ENCODE data around the gene FOXA1. TPM values are rescaled to one million over a fixed set of nuclear protein-coding genes. Genes with fewer than 3 reads are reported as not detected.
A peak's percentile ranks its signal among the peaks of the same experiment; 100 is the strongest.

The FOXA1 gene
- 0.44 TPM in 1 of 2 replicates, not detected in the other for total RNA-seq (2012; rRNA removed)

DNA sequence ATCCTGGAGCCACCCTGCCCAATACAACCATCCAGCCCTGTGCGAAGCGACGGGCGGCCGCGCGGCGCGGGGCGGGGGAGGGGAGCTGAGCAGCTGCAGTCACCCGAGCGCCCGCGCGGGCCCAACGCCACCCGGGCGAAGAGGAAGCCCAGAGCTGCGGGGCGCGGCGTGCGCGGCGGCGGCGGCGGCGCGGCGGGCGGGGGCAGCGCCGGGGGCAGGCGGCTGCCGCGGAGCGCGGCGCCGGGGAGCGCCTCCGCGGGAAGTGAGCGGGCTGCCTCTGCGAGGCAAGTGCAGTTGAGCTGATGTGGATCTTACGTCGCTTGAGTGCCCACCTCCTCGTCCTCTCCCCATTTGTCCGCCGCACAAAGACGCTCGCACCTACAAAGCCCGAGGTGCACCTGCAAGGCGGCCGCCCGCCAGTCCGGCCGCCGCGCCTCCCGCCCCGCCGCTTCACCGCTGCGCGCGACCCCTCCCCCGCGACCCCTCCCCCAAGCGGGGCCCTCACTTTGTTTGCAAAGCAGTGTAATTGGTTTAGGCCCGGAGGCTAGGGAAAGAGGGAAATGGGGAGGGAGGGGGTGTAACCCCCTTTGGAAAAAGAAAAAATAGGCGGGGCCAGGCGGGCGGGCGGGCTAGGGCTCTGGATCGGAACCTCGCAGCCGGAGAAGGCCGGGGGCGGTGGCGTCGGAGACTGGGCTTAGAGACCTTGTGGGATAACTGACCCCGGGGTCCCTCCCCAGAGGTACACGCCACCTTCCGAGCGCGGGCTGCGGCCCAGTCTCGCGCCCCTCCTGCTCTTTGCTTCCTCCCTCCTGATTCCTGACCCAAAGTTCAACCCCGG is at the start of gene FOXA1, which contains the start of gene TTC6:
FOXA1 (minus strand) TSS at position 279 of the 838 bp plus-strand sequence; CDS start at position 2, 277 bp downstream.
TTC6 (plus strand) TSS at position 659 of the 838 bp plus-strand sequence. CDS start 26,436 bp downstream, outside the sequence.
- Histone ChIP-seq H3K4me3 (ENCODE audit: low read length) (peak within 1 kb of the TSS; percentile 71), H3K9ac (ENCODE audit: low read depth, low read length) (peak within 1 kb of the TSS; percentile 11), H3K9me3 (replicated peaks; ENCODE audit: low read length) (peaks cover 2% of the 10 kb centered on the region), H3K4me2 (ENCODE audit: low read length) (peak within 1 kb of the TSS; percentile 97), H3K27me3 (ENCODE audit: control insufficient read depth, insufficient read depth, low read length) (peaks cover 87% of the 10 kb centered on the region), H3K4me1 (ENCODE audit: control insufficient read depth, insufficient read depth, low read length) (peaks cover 13% of the 10 kb centered on the region), H3K36me3 (ENCODE audit: insufficient read depth, low read length) (no peaks in the 10 kb centered on the region)

DNA sequence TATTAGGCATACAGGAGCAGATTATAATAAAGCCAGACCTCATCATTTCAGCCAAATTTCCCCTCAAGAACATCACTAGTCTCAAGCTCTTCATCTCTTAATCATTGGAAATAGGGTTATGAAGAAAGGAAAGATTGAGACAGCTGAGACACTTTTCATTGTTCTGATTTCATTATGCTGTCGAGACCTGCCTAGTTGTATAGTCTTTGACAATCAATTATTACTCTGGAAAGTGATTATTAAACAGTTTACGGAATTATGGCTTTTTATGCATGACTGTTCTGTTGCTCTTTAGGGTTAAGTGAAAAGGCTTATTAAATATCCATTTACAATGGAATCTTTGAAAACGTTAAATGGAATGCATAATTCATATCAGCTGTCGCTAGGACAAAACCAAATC is 48.7 kb upstream of the FOXA1 start:
- Histone ChIP-seq H3K27me3 (ENCODE audit: control insufficient read depth, insufficient read depth, low read length) (no peaks in the 10 kb centered on the region), H3K4me1 (ENCODE audit: control insufficient read depth, insufficient read depth, low read length) (no peaks in the 10 kb centered on the region), H3K9ac (ENCODE audit: low read depth, low read length) (no peak overlapping the region), H3K4me3 (ENCODE audit: low read length) (no peak overlapping the region), H3K9me3 (replicated peaks; ENCODE audit: low read length) (no peaks in the 10 kb centered on the region), H3K36me3 (ENCODE audit: insufficient read depth, low read length) (no peaks in the 10 kb centered on the region), H3K4me2 (ENCODE audit: low read length) (no peak overlapping the region)

DNA sequence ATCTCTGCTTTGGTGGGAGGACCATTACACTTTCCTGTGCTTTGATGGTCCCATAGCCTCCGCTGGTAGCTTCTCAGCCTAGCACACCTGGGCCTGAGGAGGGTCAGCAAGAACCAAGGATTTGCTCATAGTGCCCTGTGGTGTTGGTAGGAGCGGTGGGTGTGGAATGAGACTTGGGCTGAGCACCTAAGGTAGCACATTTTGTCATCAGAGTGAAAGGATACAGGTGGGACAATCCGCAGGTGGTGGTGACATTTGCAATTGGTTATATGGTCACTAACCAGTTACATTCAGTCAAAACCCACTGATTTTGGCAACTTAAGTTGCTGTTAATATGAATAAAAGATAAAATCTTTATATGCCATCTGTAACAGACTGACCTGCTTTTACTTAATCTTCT is 47.1 kb upstream of the FOXA1 start:
- Histone ChIP-seq H3K27me3 (ENCODE audit: control insufficient read depth, insufficient read depth, low read length) (no peaks in the 10 kb centered on the region), H3K36me3 (ENCODE audit: insufficient read depth, low read length) (no peaks in the 10 kb centered on the region), H3K9me3 (replicated peaks; ENCODE audit: low read length) (no peaks in the 10 kb centered on the region), H3K4me3 (ENCODE audit: low read length) (no peak overlapping the region), H3K4me2 (ENCODE audit: low read length) (no peak overlapping the region), H3K9ac (ENCODE audit: low read depth, low read length) (no peak overlapping the region), H3K4me1 (ENCODE audit: control insufficient read depth, insufficient read depth, low read length) (no peaks in the 10 kb centered on the region)

DNA sequence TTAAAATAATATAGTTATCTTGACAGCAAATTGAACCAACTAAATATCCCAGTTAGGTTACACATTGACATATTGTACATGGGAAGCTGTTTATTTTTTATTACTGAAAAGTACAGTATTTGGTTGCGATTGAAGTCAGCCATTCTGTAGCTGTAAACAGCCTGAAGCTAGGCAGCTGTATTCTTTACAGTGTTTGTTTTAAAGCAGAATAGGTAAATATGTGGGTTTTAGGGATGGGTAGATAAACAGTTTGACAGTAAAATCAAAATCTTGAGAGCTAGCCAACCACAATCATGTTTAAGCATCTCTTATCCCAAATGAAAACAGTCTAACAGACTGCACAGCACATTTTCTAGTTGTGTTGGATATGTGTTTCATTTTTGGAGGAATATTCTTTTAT is 46.1 kb upstream of the FOXA1 start:
- Histone ChIP-seq H3K36me3 (ENCODE audit: insufficient read depth, low read length) (no peaks in the 10 kb centered on the region), H3K27me3 (ENCODE audit: control insufficient read depth, insufficient read depth, low read length) (no peaks in the 10 kb centered on the region)

DNA sequence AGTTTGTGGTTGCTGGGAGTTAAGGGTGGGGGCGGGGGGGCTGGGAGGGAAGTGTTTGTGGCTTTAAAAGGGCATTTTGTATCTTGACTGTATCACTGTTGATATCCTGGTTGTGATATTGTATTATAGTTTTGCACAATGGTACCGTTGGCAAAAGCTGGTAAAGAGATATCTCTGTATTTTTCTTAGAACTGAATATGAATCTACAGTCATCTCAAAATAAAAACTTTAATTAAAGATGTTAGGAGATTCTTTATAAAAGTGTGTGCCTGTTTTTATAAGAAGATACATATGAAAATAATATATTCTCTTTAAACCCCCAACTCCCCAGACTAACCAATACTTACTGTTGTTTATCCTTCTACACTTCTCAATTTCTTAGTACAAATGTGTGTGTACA is 43.5 kb upstream of the FOXA1 start:
- no peaks in the 10 kb centered on the region for H3K9me3 ChIP-seq (replicated peaks; ENCODE audit: low read length)
- no peaks in the 10 kb centered on the region for H3K4me1 ChIP-seq (ENCODE audit: control insufficient read depth, insufficient read depth, low read length)
- H3K4me2 ChIP-seq (ENCODE audit: low read length) = no peak overlapping the region
- H3K4me3 ChIP-seq (ENCODE audit: low read length) = no peak overlapping the region
- H3K36me3 ChIP-seq (ENCODE audit: insufficient read depth, low read length) = no peaks in the 10 kb centered on the region
- no peak overlapping the region for H3K9ac ChIP-seq (ENCODE audit: low read depth, low read length)
- H3K27me3 ChIP-seq (ENCODE audit: control insufficient read depth, insufficient read depth, low read length) = peaks cover 3% of the 10 kb centered on the region

More for the DNA sequence above, 46.1 kb upstream of the FOXA1 start:
- Histone ChIP-seq H3K9me3 (replicated peaks; ENCODE audit: low read length) (no peaks in the 10 kb centered on the region), H3K4me3 (ENCODE audit: low read length) (no peak overlapping the region), H3K4me1 (ENCODE audit: control insufficient read depth, insufficient read depth, low read length) (no peaks in the 10 kb centered on the region), H3K9ac (ENCODE audit: low read depth, low read length) (no peak overlapping the region), H3K4me2 (ENCODE audit: low read length) (no peak overlapping the region)

DNA sequence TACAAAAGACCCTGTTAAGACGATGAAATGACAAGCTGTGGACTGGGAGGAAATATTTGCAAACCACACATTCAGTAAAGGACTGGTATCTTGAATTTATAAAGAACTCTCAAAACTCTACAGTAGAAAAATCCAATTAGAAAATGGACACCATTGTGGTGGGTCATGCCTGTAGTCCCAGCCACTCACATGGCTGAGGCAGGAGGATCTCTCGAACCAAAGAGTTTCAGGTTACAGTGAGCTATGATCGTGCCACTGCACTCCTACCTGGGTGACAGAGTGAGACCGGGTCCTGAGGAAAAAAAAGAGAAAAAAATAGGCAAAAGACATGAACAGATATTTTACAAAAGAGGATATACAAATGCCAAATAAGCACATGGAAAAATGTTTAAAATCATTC is 42.3 kb upstream of the FOXA1 start:
- H3K27me3 ChIP-seq (ENCODE audit: control insufficient read depth, insufficient read depth, low read length) = peaks cover 4% of the 10 kb centered on the region
- H3K4me2 ChIP-seq (ENCODE audit: low read length) = no peak overlapping the region
- H3K4me1 ChIP-seq (ENCODE audit: control insufficient read depth, insufficient read depth, low read length) = no peaks in the 10 kb centered on the region
- H3K36me3 ChIP-seq (ENCODE audit: insufficient read depth, low read length) = no peaks in the 10 kb centered on the region
- H3K4me3 ChIP-seq (ENCODE audit: low read length) = no peak overlapping the region
- no peak overlapping the region for H3K9ac ChIP-seq (ENCODE audit: low read depth, low read length)
- no peaks in the 10 kb centered on the region for H3K9me3 ChIP-seq (replicated peaks; ENCODE audit: low read length)

DNA sequence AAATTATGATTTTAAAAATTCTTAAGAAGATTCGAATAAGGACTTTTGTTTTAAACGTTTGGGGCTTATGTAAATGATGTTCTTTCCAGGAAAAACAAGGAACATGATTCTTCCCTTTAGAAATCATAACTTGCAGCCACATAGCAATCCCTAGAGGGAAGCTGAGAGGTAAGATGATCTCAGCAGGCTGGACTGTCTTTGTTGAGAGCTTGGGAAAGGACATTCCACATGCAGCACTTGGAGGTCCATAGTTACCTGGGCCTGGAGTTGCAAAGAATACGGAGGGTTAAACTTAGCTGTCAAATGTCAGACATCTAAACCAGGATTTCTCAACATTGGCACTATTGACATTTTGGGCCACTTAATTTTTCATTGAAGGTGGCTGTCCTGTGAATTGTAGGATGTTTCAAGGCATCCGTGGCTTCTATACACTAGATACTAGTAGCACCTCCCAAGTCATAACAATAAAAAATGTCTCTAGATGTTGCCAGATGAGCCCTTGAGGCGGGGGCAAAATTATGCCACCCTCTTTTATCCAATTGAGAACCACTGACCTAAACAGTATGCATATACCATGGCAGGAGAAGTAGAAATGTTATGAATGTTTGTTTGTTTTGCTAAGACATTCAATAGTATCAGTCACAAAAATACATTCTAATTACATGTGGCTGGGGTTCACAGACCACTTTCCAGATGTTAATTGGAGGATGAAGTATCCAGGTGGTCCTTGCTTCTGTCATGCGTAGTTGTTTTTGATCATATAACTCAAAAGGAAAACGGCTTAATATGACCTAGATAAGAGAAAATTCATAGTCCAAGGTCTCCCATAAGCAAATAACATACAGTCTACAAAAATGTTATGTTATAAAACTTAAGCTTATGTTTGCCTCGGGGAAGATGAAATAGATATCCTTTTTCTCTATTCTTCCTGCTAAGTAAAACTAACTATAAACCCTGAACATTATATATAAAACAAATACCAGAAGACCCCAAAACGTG is 30.8 kb upstream of the FOXA1 start:
- no peak overlapping the region for H3K4me3 ChIP-seq (ENCODE audit: low read length)

DNA sequence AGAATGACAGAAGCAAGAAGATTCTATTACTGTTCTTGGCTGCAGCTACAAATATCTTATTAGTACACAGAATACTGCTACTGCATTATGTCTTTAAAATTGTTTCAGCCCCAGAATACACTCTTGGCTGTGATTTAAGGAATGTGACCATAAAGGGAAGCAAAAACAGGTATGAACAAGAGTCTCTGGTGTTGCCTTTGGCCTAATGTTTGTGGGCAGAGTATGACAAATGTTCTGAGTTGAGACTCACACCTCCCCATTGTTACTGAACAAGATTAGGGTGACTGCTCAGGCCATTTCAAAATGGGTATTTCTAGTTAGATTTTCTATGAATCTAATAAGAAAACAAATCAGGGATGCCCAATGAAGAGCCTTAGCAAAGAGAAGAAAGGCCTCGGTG is 28.9 kb upstream of the FOXA1 start:
- no peaks in the 10 kb centered on the region for H3K36me3 ChIP-seq (ENCODE audit: insufficient read depth, low read length)
- H3K4me1 ChIP-seq (ENCODE audit: control insufficient read depth, insufficient read depth, low read length) = peaks cover 20% of the 10 kb centered on the region
- no peak overlapping the region for H3K4me2 ChIP-seq (ENCODE audit: low read length)
- H3K9me3 ChIP-seq (replicated peaks; ENCODE audit: low read length) = no peaks in the 10 kb centered on the region
- no peak overlapping the region for H3K9ac ChIP-seq (ENCODE audit: low read depth, low read length)
- H3K4me3 ChIP-seq (ENCODE audit: low read length) = no peak overlapping the region
- no peaks in the 10 kb centered on the region for H3K27me3 ChIP-seq (ENCODE audit: control insufficient read depth, insufficient read depth, low read length)

More for the DNA sequence above, 30.8 kb upstream of the FOXA1 start:
- no peaks in the 10 kb centered on the region for H3K27me3 ChIP-seq (ENCODE audit: control insufficient read depth, insufficient read depth, low read length)
- peaks cover 20% of the 10 kb centered on the region for H3K4me1 ChIP-seq (ENCODE audit: control insufficient read depth, insufficient read depth, low read length)
- H3K9ac ChIP-seq (ENCODE audit: low read depth, low read length) = no peak overlapping the region
- no peak overlapping the region for H3K4me2 ChIP-seq (ENCODE audit: low read length)
- no peaks in the 10 kb centered on the region for H3K36me3 ChIP-seq (ENCODE audit: insufficient read depth, low read length)
- no peaks in the 10 kb centered on the region for H3K9me3 ChIP-seq (replicated peaks; ENCODE audit: low read length)

DNA sequence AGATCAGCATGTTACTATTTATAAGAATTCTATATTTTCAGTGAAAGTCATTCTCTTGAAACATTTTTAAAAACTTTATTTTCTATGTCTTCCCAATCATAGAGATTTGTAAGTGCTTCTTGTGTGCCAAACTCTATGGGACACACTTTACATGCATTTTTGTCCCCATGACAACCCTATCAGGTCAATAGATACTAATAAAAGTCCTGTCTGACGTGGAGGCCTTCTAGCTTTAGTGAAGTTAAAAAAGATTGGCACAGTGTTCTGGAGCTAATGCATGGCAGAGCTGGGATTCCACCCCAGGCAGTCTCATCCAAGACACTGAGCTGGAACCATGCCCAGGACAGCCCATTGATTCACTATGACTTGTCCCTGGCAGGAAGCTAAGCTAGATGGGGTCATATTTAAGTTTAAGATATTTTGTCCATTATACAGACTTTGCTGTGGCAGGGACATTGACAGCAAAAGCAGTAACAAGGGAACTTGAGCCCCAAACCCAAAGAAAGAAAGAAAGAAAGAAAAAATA is 28.4 kb upstream of the FOXA1 start:
- no peak overlapping the region for H3K4me2 ChIP-seq (ENCODE audit: low read length)
- no peaks in the 10 kb centered on the region for H3K36me3 ChIP-seq (ENCODE audit: insufficient read depth, low read length)
- H3K4me3 ChIP-seq (ENCODE audit: low read length) = no peak overlapping the region
- peaks cover 20% of the 10 kb centered on the region for H3K4me1 ChIP-seq (ENCODE audit: control insufficient read depth, insufficient read depth, low read length)
- H3K9me3 ChIP-seq (replicated peaks; ENCODE audit: low read length) = no peaks in the 10 kb centered on the region
- no peak overlapping the region for H3K9ac ChIP-seq (ENCODE audit: low read depth, low read length)
- H3K27me3 ChIP-seq (ENCODE audit: control insufficient read depth, insufficient read depth, low read length) = no peaks in the 10 kb centered on the region

DNA sequence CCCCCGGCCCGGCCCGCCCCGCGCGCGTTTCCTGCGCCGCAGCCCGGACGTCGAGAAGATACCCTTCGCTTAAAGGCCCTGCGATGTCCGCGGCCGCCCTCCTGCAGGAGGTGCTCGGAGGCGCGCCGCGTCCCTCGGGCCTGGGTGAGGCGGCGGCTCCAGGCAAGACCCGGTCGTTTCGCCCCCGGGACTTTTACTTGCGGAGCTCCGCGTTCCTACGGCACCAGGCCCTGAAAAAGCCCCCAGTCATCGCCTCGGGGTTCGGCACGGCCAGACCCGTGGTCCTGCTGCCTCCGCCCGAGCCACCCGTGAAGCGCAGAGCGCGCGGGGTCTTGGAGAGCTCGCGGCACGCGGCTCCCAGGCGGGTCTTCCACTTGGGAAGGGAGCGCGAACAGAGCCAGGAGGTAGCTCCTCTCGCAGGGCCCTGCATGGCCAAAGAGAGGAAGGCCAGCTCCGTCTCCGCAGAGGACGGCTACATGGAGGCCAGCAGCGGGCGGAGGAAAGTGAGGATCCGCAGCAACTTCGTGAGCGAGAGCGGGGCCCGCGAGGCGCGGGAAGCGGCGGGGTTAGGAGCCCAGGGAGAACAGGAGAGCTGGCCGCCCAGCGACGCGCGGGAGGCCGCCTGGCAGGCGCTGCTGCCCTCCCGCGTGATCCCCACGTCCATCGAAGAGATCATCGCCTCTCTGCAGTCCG is 27.3 kb upstream of the FOXA1 start:
- Histone ChIP-seq H3K27me3 (ENCODE audit: control insufficient read depth, insufficient read depth, low read length) (no peaks in the 10 kb centered on the region), H3K36me3 (ENCODE audit: insufficient read depth, low read length) (no peaks in the 10 kb centered on the region), H3K4me2 (ENCODE audit: low read length) (peak overlapping the region; percentile 78), H3K4me3 (ENCODE audit: low read length) (peak overlapping the region; percentile 49), H3K9ac (ENCODE audit: low read depth, low read length) (peak overlapping the region; percentile 19), H3K4me1 (ENCODE audit: control insufficient read depth, insufficient read depth, low read length) (peaks cover 20% of the 10 kb centered on the region), H3K9me3 (replicated peaks; ENCODE audit: low read length) (no peaks in the 10 kb centered on the region)
